ENCODE results near the gene MACROD1. TPM values are rescaled to one million over a fixed set of nuclear protein-coding genes. Genes with fewer than 3 reads are reported as not detected.

The MACROD1 gene
- total and polyA plus RNA-seq, 12 donors = 5.5 to 62.9 (median 26.8) TPM

DNA sequence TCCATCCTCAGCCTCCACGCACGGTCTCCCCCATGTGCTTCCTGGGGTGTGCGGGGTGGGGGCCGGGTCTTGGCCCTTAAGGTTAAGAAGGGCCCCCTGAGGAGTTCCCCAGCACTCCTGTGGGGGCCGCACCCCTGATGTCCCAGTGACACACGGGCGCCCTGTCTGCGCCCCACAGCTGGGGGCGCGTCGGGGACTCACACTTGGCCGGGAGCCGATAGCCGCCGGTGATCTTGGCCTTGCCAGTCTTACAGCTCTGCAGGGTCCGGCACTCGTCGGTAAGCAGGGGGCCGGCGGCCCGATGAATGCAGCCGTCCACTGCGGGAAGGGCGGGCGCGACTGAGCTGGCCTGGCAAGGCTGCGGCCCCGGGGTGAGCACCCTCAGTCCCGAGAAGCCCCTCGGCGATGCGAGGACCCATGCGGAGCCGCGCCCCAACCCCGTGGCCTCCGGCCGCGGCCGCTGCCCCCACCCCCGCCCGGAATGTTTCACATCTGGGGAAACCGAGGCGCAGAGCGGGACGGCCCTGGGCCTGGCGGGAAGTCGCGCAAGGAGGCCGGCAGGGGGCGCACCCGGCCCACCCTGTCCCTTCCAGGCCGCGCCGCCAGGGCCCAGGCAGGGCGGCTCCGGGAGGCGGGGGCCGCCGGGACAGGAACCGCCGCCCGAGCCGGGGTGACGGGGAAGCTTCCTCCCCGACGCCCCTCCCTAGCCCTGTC is 165.7 kb downstream of the MACROD1 start:
- intact Hi-C loops (cut with DNase I) = loop anchor here (2.0 to 10.0 kb wide), 3 partner anchors 149 to 295 kb away; partner anchors contain the start of gene KCNK4 (in 1 of the 2)

DNA sequence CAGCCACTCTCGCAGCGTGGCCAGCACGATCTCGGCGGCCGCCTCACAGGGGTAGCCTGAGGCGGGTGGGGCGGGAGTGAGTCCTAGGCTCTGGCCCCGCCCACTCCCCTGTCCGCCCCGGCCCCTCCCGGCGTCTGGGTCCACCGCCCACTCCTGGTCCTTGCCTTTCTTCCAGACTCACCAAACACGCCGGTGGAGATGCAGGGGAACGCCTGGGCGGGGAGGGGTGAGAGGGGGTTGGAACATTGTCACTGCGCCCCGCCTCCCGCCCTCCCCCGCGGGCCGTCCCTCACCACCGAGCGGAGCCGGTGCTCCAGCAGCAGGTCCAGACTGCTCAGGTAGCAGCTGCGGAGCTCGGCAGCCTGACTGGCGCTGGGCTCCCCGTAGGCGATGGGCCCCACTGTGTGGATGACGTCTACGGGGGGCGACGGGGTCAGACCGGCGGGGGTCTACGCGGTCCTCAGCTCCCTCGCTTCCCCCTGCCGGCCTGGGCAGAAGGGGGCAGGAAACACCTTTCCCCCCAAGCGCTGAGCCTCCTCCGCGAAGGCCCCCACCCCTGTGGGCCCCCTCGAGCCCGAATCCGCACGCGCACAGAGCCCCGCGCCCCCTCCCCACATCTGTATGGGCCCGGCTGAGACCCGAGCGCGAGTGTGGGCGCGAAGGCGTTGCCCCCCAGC is 166.4 kb downstream of the MACROD1 start:
- Histone ChIP-seq H3K9me3 (replicated peaks in 1 of 3) (no peaks in the 10 kb centered on the region), H3K36me3 (replicated peaks in 1 of 2) (peaks cover 0 to 33% of the 10 kb centered on the region in 2 donors), H3K27me3 (no peaks in the 10 kb centered on the region), H3K4me1 (replicated peaks in 1 of 2) (peaks cover 5 to 33% of the 10 kb centered on the region in 2 donors), H3K27ac (no peak overlapping the region), H3K4me3 (peak overlapping the region in 1 of 4 donors; percentile 39)
- DNase-seq = peak in 6 of 7 donors; percentile 42 to 86 (median 54)
- intact Hi-C loops (cut with DNase I) = loop anchor here (2.0 to 10.0 kb wide), 3 partner anchors 149 to 295 kb away; partner anchors contain the start of gene KCNK4 (in 1 of the 2)
- TF ChIP-seq POLR2A (IDR thresholded peaks at IDR 0.05) = no peak
- TF ChIP-seq, protein P1, sequence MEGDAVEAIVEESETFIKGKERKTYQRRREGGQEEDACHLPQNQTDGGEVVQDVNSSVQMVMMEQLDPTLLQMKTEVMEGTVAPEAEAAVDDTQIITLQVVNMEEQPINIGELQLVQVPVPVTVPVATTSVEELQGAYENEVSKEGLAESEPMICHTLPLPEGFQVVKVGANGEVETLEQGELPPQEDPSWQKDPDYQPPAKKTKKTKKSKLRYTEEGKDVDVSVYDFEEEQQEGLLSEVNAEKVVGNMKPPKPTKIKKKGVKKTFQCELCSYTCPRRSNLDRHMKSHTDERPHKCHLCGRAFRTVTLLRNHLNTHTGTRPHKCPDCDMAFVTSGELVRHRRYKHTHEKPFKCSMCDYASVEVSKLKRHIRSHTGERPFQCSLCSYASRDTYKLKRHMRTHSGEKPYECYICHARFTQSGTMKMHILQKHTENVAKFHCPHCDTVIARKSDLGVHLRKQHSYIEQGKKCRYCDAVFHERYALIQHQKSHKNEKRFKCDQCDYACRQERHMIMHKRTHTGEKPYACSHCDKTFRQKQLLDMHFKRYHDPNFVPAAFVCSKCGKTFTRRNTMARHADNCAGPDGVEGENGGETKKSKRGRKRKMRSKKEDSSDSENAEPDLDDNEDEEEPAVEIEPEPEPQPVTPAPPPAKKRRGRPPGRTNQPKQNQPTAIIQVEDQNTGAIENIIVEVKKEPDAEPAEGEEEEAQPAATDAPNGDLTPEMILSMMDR (IDR thresholded peaks at IDR 0.05) = no peak
- whole genome bisulfite sequencing, 4 donors = 10 to 40% (median 16%) methylated on average over 3 to 59 of the region's 59 CpGs; no CpG with 5 or more reads in 1 of the 4 donors

More for the DNA sequence above, 165.7 kb downstream of the MACROD1 start:
- 3% methylated on average over 57 to 67 of the region's 67 CpGs; no CpG with 5 or more reads in 2 of the 4 donors for whole genome bisulfite sequencing, 4 donors
- Histone ChIP-seq H3K9me3 (replicated peaks in 1 of 3) (no peaks in the 10 kb centered on the region), H3K4me1 (replicated peaks in 1 of 2) (peaks cover 5 to 33% of the 10 kb centered on the region in 2 donors), H3K27me3 (no peaks in the 10 kb centered on the region), H3K27ac (no peak overlapping the region), H3K36me3 (replicated peaks in 1 of 2) (peaks cover 0 to 26% of the 10 kb centered on the region in 2 donors), H3K4me3 (peak overlapping the region in 1 of 4 donors; percentile 39)
- TF ChIP-seq, protein P1 (IDR thresholded peaks at IDR 0.05) = peak; percentile 46 to 97 (median 68)
- no peak for TF ChIP-seq POLR2A (IDR thresholded peaks at IDR 0.05)
- peak; percentile 43 to 80 (median 69) for DNase-seq

DNA sequence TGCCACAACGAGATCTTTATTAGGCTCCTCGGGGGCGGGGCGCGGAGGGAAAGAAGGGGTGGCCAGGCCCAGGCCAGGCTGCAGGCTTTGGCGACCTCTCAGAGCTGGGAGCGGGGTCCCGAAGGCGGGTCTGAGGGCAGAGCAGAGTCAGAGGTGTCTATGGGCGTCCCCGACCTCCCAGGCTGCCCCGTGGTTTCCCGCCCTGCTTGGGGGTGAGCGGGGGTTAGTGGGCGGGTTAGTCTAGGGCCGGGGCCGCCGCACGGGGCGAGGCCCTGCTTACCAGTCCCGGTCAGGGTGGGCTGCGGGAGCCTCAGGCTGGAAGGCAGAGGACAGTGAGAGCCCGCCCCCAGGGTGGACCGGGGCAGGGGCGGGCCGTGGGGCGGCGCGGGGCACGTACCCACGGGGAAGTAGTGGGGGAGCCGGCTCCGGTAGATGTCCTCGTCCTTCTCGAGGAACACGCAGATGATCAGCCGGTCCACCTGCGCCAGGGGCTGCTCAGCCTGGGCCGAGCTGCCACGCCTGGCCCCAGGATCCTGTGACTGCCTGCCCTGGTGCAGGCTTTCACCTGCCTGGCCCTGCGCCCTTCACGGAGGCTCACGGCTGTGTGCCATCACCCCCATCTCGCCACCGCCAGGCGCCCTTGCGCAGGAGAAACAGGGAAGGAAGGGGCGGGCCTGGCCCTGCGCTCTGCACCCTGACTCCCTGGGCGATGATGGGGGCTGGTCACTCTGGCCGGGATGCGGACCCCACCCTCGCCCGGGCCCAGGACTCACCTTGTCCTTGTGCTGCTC is 167.2 kb downstream of the MACROD1 start:
- intact Hi-C loops (cut with DNase I) = no loop called here
- Histone ChIP-seq H3K27me3 (no peaks in the 10 kb centered on the region), H3K27ac (no peak overlapping the region), H3K4me3 (peak overlapping the region in 1 of 4 donors; percentile 39), H3K36me3 (replicated peaks in 1 of 2) (peaks cover 0 to 38% of the 10 kb centered on the region in 2 donors), H3K4me1 (replicated peaks in 1 of 2) (peaks cover 5 to 33% of the 10 kb centered on the region in 2 donors), H3K9me3 (replicated peaks in 1 of 3) (no peaks in the 10 kb centered on the region)
- 69 to 81% (median 76%) methylated on average over 6 to 54 of the region's 54 CpGs for WGBS, 4 donors
- TF ChIP-seq, protein P1 (IDR thresholded peaks at IDR 0.05) = no peak
- TF ChIP-seq POLR2A (IDR thresholded peaks at IDR 0.05) = no peak
- peak in 1 of 7 donors; percentile 65 for DNase-seq

All from adrenal gland (tissue), 12 donors.